ENCODE results near the gene SEPHS2. TPM values are rescaled to one million over a fixed set of nuclear protein-coding genes. Genes with fewer than 3 reads are reported as not detected.
"Not testable (repeated sequence)": the region's sequence is repeated elsewhere in the genome, so short reads cannot be mapped to it uniquely, and the experiment has no call there.

Gene SEPHS2
- polyA plus RNA-seq, 1 donor: 13.8 TPM

GRCh38 chr16:30470170-30470512 is 24.5 kb upstream of the SEPHS2 start:
- no peak for DNase-seq (ENCODE audit: low read depth)

GRCh38 chr16:30464078-30464477 is 18.4 kb upstream of the SEPHS2 start:
- no peak for DNase-seq (ENCODE audit: low read depth)

- not testable (repeated sequence) for DNase-seq (ENCODE audit: low read depth)
These were observed 15.8 kb upstream of the SEPHS2 start for GRCh38 chr16:30461426-30461825.

- no peak for DNase-seq (ENCODE audit: low read depth)
These were observed 13.8 kb upstream of the SEPHS2 start for GRCh38 chr16:30459456-30459855.

GRCh38 chr16:30458561-30459394 is 13.1 kb upstream of the SEPHS2 start:
- DNase-seq (ENCODE audit: low read depth): no peak

- DNase-seq (ENCODE audit: low read depth): no peak
These were observed 12.3 kb upstream of the SEPHS2 start for GRCh38 chr16:30457743-30458560.

- no peak for DNase-seq (ENCODE audit: low read depth)
These were observed 11.6 kb upstream of the SEPHS2 start for GRCh38 chr16:30457256-30457655.

GRCh38 chr16:30456302-30456701 is 10.6 kb upstream of the SEPHS2 start:
- no peak for DNase-seq (ENCODE audit: low read depth)

GRCh38 chr16:30452709-30453580 is 7.3 kb upstream of the SEPHS2 start:
- DNase-seq (ENCODE audit: low read depth): not testable (repeated sequence)

- no peak for DNase-seq (ENCODE audit: low read depth)
These were observed 3.4 kb upstream of the SEPHS2 start for GRCh38 chr16:30449116-30449435.

GRCh38 chr16:30447512-30448226 is 2.0 kb upstream of the SEPHS2 start:
- no peak for DNase-seq (ENCODE audit: low read depth)

GRCh38 chr16:30446203-30446595 is 525 bp upstream of the SEPHS2 start:
- DNase-seq (ENCODE audit: low read depth): no peak

- no peak for DNase-seq (ENCODE audit: low read depth)
These were observed 596 bp downstream of the SEPHS2 start for GRCh38 chr16:30445149-30445407.

- DNase-seq (ENCODE audit: low read depth): no peak
These were observed 1.2 kb downstream of the SEPHS2 start for GRCh38 chr16:30444231-30445148.

- no peak for DNase-seq (ENCODE audit: low read depth)
These were observed 2.0 kb downstream of the SEPHS2 start for GRCh38 chr16:30443631-30444030.

- no peak for DNase-seq (ENCODE audit: low read depth)
These were observed 5.8 kb downstream of the SEPHS2 start for GRCh38 chr16:30439720-30440348.

- no peak for DNase-seq (ENCODE audit: low read depth)
These were observed 6.8 kb downstream of the SEPHS2 start for GRCh38 chr16:30438835-30439234.

GRCh38 chr16:30437511-30438046 is 8.1 kb downstream of the SEPHS2 start:
- no peak for DNase-seq (ENCODE audit: low read depth)

GRCh38 chr16:30434852-30435251 is 10.8 kb downstream of the SEPHS2 start:
- DNase-seq (ENCODE audit: low read depth): no peak

- DNase-seq (ENCODE audit: low read depth): no peak
These were observed 15.2 kb downstream of the SEPHS2 start for GRCh38 chr16:30430428-30430970.
